ENCODE results near the gene ADCY2.
"Not testable (repeated sequence)": the region's sequence is repeated elsewhere in the genome, so short reads cannot be mapped to it uniquely, and the experiment has no call there.

The ADCY2 gene

GRCh38 chr5:7396713-7397454 lies 946 bp downstream of the ADCY2 start:
- DNase-seq, result no peak

GRCh38 chr5:7397937-7398336 lies 2.0 kb downstream of the ADCY2 start:
- DNase-seq, result no peak

- no peak for DNase-seq
Observed at GRCh38 chr5:7398596-7399280, 2.8 kb downstream of the ADCY2 start.

- no peak for DNase-seq
Observed at GRCh38 chr5:7405277-7405676, 9.3 kb downstream of the ADCY2 start.

GRCh38 chr5:7410936-7411511 lies 15.1 kb downstream of the ADCY2 start:
- no peak for DNase-seq

- DNase-seq, result no peak
Observed at GRCh38 chr5:7412409-7412808, 16.5 kb downstream of the ADCY2 start.

GRCh38 chr5:7415123-7415522 lies 19.2 kb downstream of the ADCY2 start:
- DNase-seq, result no peak

- no peak for DNase-seq
Observed at GRCh38 chr5:7415587-7416535, 19.9 kb downstream of the ADCY2 start.

GRCh38 chr5:7418276-7418675 lies 22.3 kb downstream of the ADCY2 start:
- DNase-seq, result no peak

GRCh38 chr5:7419367-7419766 lies 23.4 kb downstream of the ADCY2 start:
- no peak for DNase-seq

GRCh38 chr5:7419846-7420245 lies 23.9 kb downstream of the ADCY2 start:
- DNase-seq, result no peak

GRCh38 chr5:7420510-7421280 lies 24.8 kb downstream of the ADCY2 start:
- no peak for DNase-seq

- DNase-seq, result no peak
Observed at GRCh38 chr5:7422316-7423106, 26.6 kb downstream of the ADCY2 start.

GRCh38 chr5:7423231-7423630 lies 27.3 kb downstream of the ADCY2 start:
- DNase-seq, result not testable (repeated sequence)

- no peak for DNase-seq
Observed at GRCh38 chr5:7425830-7426229, 29.9 kb downstream of the ADCY2 start.

- no peak for DNase-seq
Observed at GRCh38 chr5:7426284-7426683, 30.3 kb downstream of the ADCY2 start.

- no peak for DNase-seq
Observed at GRCh38 chr5:7434914-7435313, 39.0 kb downstream of the ADCY2 start.

GRCh38 chr5:7435503-7435902 lies 39.6 kb downstream of the ADCY2 start:
- DNase-seq, result no peak

- peak; percentile 88 for DNase-seq
Observed at GRCh38 chr5:7436521-7436920, 40.6 kb downstream of the ADCY2 start.

- DNase-seq, result no peak
Observed at GRCh38 chr5:7437836-7438235, 41.9 kb downstream of the ADCY2 start.

GRCh38 chr5:7445068-7445467 lies 49.1 kb downstream of the ADCY2 start:
- no peak for DNase-seq
